Urinary bladder (tissue), 4 donors: ENCODE measurements around the gene SDHAF3. TPM values are rescaled to one million over a fixed set of nuclear protein-coding genes. Genes with fewer than 3 reads are reported as not detected.
"Not testable (repeated sequence)": the region's sequence is repeated elsewhere in the genome, so short reads cannot be mapped to it uniquely, and the experiment has no call there.

Experiments
- DNase-seq: peaks from one replicate; pipeline ENCODE4 v3.0.0-alpha.2; 2015; ENCODE audit errors: extremely low spot score
- H3K27ac ChIP-seq: one replicate; pipeline ENCODE4 v1.5.1; 2013; ENCODE audit warnings: low read depth, mild to moderate bottlenecking, moderate library complexity
- H3K36me3 ChIP-seq: one replicate; pipeline ENCODE4 v1.6.1; 2013; ENCODE audit warnings: mild to moderate bottlenecking, moderate library complexity; ENCODE audit not compliant: insufficient read depth
- H3K4me1 ChIP-seq: one replicate; pipeline ENCODE4 v1.6.1; 2013; ENCODE audit warnings: mild to moderate bottlenecking, moderate library complexity; ENCODE audit not compliant: insufficient read depth
- H3K4me3 ChIP-seq: one replicate; pipeline ENCODE4 v1.5.1; 2013; ENCODE audit warnings: low read depth, low read length
- WGBS: extraction: QIAGEN DNeasy Blood & Tissue Kit; methylation state at CpG from one replicate; pipeline ENCODE4 v1.1.7; 2013; 5-methylcytosine and 5-hydroxymethylcytosine counted together
- polyA plus RNA-seq: library from polyadenylated mRNA; stranded (reverse); fragments of 200-250 nt; gene quantifications from one replicate; pipeline ENCODE4 v1.2.3, GENCODE V29; 2013
- total RNA-seq: library from RNA; depleted of rRNA; stranded (reverse); fragments of >200 nt; gene quantifications from one replicate; pipeline ENCODE4 v1.2.3, GENCODE V29; 2014
- donor health status: healthy with polysubstance abuse.
- donor health status: healthy.

SDHAF3 gene
- total RNA-seq (22.3 TPM), polyA plus RNA-seq (13.1 TPM)

DNA sequence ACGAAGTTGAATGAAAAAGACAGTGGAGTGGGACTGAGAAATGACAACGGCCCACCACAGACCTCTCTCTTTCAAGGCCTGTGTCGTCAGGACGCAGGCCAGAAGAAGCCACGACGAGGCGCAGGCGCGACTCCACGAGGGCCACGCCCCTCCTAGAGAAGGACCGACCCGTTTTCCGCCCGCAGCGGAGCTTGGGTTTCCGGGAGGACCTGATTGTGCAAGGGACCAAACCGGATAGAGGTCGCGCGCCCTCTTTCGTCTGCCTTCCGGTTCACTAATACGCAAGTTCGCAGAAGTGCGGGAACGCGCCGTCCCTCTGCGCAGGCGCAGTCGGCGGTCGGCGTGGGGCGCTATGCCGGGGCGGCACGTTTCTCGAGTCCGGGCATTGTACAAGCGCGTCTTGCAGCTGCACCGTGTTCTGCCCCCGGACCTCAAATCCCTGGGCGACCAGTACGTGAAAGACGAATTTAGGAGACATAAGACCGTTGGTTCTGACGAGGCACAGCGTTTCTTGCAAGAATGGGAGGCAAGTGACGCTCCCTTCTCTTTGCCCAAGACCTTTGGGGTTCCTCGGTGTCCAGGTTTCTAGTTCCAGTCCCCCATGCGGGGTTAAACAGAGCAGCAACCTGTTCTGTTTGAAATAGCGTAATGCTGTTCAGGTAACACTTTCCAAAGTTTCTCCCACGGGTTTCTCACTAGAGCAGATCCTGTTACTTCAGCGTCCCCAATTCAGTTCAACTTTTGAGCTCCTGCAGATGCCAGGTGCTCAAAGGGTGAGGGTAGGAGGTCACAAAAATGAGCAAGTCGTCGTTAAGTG lies at the start of gene SDHAF3:
Gene SDHAF3 (plus strand): TSS at position 327 of the 817 bp plus-strand sequence. CDS start 26 bp downstream, at position 353.
- Histone ChIP-seq H3K27ac (no peak within 1 kb of the TSS), H3K4me1 (no peaks in the 10 kb centered on the region), H3K36me3 (no peaks in the 10 kb centered on the region), H3K4me3 (peak within 1 kb of the TSS; percentile 55)
- under 1% methylated on average over 59 of the region's 59 CpGs for WGBS
- peak; percentile 96 for DNase-seq

DNA sequence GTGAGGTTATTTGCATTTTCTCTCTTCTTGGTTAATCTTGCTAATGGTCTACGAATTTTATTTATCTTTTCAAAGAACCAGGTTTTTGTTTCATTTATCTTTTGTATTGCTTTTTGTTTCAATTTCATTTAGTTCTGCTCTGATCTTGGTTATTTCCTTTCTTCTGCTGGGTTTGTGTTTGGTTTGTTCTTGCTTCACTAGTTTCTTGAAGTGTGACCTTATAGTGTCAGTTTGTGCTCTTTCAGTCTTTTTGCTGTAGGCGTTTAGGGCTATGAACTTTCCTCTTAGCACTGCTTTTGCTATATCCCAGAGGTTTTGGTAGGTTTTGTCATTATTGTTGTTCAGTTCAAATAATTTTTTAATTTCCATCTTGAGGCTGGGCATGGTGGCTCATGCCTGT lies 45.5 kb upstream of the SDHAF3 start:
- H3K4me1 ChIP-seq, H3K27ac ChIP-seq, H3K36me3 ChIP-seq, DNase-seq, H3K4me3 ChIP-seq: not testable (repeated sequence)
- 62% methylated on average over 2 of the region's 2 CpGs for WGBS

DNA sequence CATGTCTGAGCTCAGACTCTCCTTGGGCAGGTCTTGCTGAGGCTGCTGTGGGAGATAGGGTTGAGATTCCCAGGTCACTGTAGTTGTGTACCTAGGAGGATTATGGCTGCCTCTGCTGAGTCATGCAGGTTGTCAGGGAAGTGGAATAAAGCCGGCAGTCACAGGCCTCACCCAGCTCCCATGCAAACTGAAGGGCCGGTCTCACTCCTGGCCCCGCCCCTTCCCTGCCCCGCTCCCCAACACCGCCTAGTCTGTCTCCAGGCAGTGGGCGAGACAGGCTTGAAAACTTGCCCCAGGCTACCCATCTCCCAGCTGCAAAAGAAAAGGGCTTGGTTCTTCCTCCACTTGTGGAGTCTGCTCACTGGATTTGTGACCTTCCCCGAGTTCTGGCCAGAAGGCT lies 41.6 kb upstream of the SDHAF3 start:
- WGBS: 67% methylated on average over 7 of the region's 7 CpGs
- no peak for DNase-seq
- H3K27ac ChIP-seq: no peak overlapping the region
- no peak overlapping the region for H3K4me3 ChIP-seq
- H3K36me3 ChIP-seq: no peaks in the 10 kb centered on the region
- no peaks in the 10 kb centered on the region for H3K4me1 ChIP-seq

DNA sequence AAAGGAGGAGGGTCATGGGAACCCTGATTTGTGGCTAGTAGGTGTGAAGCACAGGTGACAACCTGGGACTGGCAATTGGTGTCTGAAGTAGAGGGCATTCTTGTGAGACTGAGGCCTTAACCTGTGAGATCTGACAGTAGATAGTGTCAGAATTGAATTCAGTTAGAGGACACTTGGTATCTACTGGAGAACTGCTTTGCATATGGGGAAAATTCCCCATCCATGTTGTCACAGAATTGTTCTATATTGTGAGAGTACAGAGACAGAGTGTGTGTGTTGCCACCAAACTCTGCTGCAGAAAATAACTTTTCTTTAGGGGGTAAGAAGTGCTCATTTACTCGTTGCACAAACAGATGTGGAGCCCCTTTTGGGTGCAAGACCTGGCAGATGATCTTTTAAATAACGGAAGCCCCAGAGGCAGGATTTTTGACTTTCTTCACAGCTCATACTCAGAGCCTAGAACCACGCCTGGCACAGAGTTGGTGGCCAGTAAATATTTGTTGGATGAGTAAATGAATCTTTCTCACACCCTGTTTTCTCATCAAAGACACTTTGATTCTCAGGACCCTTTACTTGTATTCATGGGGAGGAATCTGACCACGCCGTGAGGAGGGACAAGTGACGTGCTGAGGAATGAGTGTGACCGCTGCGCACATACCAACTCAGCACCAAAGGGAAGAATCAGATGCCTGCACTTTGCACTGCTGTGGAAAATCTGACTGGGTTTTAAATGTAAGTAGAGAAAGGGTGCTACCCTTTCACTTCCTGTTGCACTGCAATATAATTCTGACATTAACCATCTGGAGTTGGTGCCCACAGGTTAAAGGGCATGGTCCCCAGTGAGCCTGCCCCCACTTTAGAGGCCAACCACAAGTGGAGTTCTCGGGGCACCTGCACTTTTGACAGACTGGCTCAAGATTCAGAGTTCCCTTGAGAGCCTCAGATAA lies 39.2 kb upstream of the SDHAF3 start:
- H3K4me3 ChIP-seq: no peak overlapping the region
- H3K36me3 ChIP-seq: no peaks in the 10 kb centered on the region
- H3K27ac ChIP-seq: no peak overlapping the region
- H3K4me1 ChIP-seq: no peaks in the 10 kb centered on the region
- DNase-seq: no peak
- 67% methylated on average over 9 of the region's 9 CpGs for WGBS

DNA sequence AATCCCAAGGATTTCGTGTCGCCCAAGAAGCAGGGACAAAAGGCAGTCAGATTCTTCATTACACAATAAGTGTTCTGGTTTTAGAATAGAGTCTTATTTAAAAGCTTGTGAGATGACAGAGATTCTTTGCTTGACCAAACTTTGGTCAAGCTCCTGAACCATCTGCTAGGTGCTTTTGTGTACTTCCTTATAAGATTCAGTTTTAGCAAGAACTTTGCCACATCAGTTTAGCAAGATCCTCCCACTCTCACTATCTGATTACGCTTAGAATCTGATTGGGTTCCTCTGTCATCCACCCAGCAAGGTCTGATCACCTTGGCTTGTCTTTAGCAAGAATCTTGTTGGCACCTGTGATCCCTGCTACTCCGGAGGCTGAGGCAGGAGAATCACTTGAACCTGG lies 38.2 kb upstream of the SDHAF3 start:
- no peak for DNase-seq
- H3K36me3 ChIP-seq: no peaks in the 10 kb centered on the region
- no peak overlapping the region for H3K4me3 ChIP-seq
- 88% methylated on average over 4 of the region's 4 CpGs for WGBS
- H3K27ac ChIP-seq: no peak overlapping the region
- no peaks in the 10 kb centered on the region for H3K4me1 ChIP-seq

DNA sequence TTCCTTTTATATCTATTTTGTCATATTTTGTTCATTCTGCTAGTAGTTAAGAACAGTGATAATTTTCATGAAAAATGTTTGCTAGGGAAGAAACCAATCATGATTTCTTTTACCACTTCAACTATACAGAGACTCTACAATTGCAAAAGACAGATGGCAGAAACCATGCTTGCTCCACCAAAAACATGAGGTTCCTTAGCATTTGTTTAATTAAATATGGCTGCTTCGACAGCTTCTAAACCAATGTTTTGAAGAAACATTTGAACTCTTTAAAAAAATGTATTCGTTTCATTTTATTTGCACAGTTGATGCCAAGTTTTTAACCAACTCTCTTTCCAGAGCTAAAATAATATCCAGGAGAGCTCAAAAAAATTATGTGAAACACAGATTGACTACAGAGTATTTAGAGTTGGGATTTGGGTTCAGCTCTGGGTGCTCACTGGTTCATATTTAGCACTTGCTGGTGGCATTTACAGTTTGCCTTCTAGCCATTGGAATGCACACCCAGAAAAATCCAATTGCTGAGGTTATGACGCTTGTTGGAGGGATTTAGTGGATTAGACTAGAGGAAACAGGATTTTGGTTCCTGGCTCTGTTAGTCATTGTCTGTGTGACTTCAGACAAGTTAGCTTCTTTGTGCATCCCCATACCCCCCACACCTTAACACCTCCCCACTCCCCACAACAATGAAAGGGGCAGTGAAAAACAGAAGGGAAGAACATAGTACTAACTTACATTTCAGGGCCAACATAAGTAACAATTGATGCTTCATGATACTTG lies 35.8 kb upstream of the SDHAF3 start:
- H3K4me1 ChIP-seq: no peaks in the 10 kb centered on the region
- H3K27ac ChIP-seq: no peak overlapping the region
- DNase-seq: no peak
- WGBS: 50% methylated on average over 3 of the region's 3 CpGs
- no peaks in the 10 kb centered on the region for H3K36me3 ChIP-seq
- no peak overlapping the region for H3K4me3 ChIP-seq

DNA sequence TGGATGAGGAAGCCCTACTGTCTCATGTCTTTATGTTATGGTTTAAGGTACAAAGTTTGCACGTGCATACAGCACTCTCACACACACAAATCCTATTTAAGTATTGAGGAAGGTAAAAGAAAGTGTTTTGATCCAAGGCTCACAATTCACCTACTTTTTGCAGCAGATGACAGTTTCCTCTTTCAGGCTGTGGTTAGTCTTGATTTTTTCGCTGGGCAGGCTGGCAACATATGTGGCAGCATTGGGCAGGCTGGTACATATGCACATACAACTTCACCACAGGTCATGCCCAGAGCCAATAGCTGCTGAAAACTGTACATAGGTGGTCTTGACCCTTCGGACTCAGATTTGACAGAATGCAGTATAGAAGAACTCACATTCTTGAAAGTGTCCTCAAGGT lies 29.1 kb upstream of the SDHAF3 start:
- Histone ChIP-seq H3K4me1 (no peaks in the 10 kb centered on the region), H3K36me3 (no peaks in the 10 kb centered on the region), H3K4me3 (no peak overlapping the region), H3K27ac (no peak overlapping the region)
- no peak for DNase-seq
- WGBS: 48% methylated on average over 3 of the region's 3 CpGs

DNA sequence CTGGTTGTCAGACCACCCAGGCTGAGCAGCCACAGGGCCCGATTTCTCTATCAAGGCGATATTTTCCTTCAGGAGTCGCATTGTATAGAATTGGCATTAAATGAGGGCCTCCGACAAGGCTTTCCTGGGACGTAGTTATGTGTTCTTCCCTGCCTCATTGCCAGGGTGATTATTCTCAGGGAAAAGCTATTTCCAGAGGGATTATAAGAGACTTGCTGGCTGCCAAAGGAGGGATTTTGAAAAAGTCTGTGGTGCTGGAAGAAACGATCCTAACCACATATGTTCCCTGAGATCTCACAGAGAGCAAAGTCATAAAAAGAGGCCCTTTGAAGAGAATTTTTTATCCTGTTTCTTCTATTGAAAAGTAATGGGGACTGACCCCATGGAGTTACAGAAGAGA lies 27.7 kb upstream of the SDHAF3 start:
- no peak overlapping the region for H3K27ac ChIP-seq
- no peaks in the 10 kb centered on the region for H3K4me1 ChIP-seq
- WGBS: 38% methylated on average over 6 of the region's 6 CpGs
- no peak for DNase-seq
- no peaks in the 10 kb centered on the region for H3K36me3 ChIP-seq
- H3K4me3 ChIP-seq: no peak overlapping the region

DNA sequence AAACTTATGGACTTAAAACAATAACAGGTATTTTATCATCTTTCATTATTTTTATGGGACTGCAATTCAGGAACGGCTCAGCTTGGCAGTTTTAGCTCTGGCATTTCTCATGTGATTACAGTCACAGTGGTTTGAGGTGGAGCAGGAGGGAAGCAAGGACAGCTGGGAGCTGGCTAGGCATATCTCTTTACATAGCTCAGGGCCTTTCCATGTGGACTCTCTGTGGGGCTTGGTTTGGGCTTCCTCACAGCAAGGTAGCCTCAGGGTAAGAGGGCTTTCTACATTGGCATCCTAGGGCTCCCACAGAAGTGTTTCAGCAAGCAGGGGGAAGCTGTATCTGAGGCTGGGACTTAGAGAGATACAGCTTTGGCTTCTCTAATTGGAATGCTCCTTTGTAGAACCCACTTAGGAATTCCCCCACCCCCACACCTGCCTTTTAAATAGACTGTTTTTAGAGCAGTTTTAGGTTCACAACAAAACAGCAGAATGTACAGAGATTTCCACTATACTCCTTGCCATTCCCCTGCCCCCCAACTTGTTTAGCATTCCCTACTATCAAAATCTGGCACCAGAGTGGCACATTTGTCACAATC lies 26.6 kb upstream of the SDHAF3 start:
- no peak for DNase-seq
- H3K4me1 ChIP-seq: no peaks in the 10 kb centered on the region
- no peak overlapping the region for H3K27ac ChIP-seq
- 51% methylated on average over 1 of the region's 1 CpG for WGBS
- H3K4me3 ChIP-seq: no peak overlapping the region
- H3K36me3 ChIP-seq: no peaks in the 10 kb centered on the region

DNA sequence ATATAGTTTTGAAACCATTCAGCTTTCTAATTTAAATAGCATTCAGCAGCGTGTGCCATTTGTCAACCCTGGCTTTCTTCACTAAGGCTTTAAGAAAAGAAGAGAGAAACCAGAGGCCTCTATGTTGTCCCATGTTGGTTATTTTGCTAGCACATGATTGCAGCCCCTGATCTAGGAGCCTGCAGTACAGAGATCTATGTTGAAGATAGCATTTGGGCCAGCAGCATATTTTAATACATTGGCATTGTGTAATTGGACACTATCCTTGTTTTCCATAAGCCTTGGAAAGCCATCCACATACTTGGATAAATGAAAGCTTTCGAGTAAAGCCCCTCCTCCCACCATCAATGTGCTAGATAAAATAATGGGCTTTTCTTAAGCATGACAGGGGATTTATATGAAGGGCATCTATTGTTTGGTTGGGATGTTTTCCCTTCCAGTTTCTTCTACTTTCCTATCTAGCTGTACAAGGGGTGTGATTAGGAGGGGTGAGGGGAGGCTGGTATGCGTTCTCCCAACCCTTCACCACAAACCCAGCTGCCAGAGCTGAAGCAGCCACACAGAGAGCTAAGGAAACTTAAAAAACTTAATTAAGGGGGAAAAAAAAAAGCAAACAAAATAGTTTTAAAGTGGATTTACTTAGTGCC lies 23.1 kb upstream of the SDHAF3 start:
- Histone ChIP-seq H3K27ac (no peak overlapping the region), H3K36me3 (no peaks in the 10 kb centered on the region), H3K4me1 (no peaks in the 10 kb centered on the region), H3K4me3 (no peak overlapping the region)
- no peak for DNase-seq
- 47% methylated on average over 3 of the region's 3 CpGs for WGBS

DNA sequence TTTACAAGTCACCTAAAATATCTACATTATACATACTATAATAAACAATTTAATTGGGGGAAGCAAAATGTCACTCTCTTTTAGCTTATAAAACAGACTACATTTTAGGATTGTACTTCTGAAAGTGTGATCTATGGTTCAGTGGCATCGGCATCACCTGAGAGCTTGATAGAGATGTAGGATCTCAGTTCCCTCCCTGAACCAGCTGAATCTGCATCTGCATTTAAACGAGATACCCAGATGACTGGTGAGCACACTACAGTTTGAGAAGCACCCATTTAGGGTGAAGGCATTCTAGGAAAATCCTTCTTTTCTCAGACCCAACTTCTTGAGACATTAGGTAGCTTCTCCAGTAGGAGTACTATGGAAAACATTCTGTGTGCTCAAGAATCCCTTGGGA lies 21.5 kb upstream of the SDHAF3 start:
- Histone ChIP-seq H3K4me3 (no peak overlapping the region), H3K4me1 (no peaks in the 10 kb centered on the region), H3K36me3 (no peaks in the 10 kb centered on the region), H3K27ac (no peak overlapping the region)
- WGBS: 77% methylated on average over 2 of the region's 2 CpGs
- no peak for DNase-seq

DNA sequence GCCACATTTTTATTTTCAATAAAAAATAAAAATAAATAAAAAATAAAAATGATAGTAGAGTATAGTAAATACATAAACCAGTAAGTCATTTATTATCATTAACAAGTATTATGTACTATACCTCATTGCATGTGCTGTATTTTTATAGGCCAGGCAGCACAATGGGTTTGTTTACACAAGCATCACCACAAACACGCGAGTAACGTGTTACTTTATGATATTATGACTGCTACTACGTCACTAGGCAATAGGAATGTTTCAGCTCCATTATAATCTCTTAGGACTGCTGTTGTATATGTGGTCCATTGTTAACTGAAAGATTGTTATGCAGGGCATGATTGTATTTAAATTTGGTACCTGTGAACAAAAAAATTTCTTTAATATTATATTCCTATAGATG lies 20.8 kb upstream of the SDHAF3 start:
- WGBS: 57% methylated on average over 4 of the region's 4 CpGs

More for the DNA sequence above, 20.8 kb upstream of the SDHAF3 start:
- no peak overlapping the region for H3K27ac ChIP-seq
- DNase-seq: no peak
- no peak overlapping the region for H3K4me3 ChIP-seq
- no peaks in the 10 kb centered on the region for H3K4me1 ChIP-seq
- no peaks in the 10 kb centered on the region for H3K36me3 ChIP-seq
